Gastroesophageal sphincter (tissue), 4 donors: ENCODE measurements around the gene NAV2. TPM values are rescaled to one million over a fixed set of nuclear protein-coding genes. Genes with fewer than 3 reads are reported as not detected.

Experiments used
- ATAC-seq: fragments of 150-250 bp; one replicate; pipeline ENCODE4 v1.9.1; 2016; ENCODE audit warnings: mild to moderate bottlenecking, moderate library complexity
- H3K27ac ChIP-seq, 4 donors: fragments of 200-600 bp; sonication (generic) in 3 of 4; 1 replicate in 3 of 4; 2 replicates in 1 of 4; pipeline ENCODE4 v1.5.1; 2016 to 2019
- H3K27me3 ChIP-seq: fragments of 200-600 bp; sonication (generic); one replicate; pipeline ENCODE4 v1.5.1; 2019
- H3K36me3 ChIP-seq, 2 donors: fragments of 200-600 bp; sonication (generic); one replicate each; pipeline ENCODE4 v1.5.1; 2019; ENCODE audit warnings: control low read depth in 1 of 2
- H3K4me1 ChIP-seq, 3 donors: fragments of 200-600 bp; sonication (generic); 1 replicate in 2 of 3; 2 replicates in 1 of 3; pipeline ENCODE4 v1.5.1; 2016 to 2019; ENCODE audit warnings: control low read depth in 2 of 3
- H3K4me3 ChIP-seq, 2 donors: fragments of 200-600 bp; sonication (generic); one replicate each; pipeline ENCODE4 v1.5.1; 2019; ENCODE audit warnings: mild to moderate bottlenecking in 1 of 2, moderate library complexity in 1 of 2
- H3K9me3 ChIP-seq, 3 donors: fragments of 200-600 bp; sonication (generic); one replicate each; pipeline ENCODE4 v1.5.1; 2017 to 2019; ENCODE audit warnings: control low read depth in 2 of 3
- EP300 ChIP-seq: sonication (generic); formaldehyde crosslinking; IDR thresholded peaks from one replicate; pipeline ENCODE4 v1.6.1; 2017; ENCODE audit warnings: antibody characterized with exemption, mild to moderate bottlenecking
- POLR2A ChIP-seq, 2 donors: fragments of 450-650 bp; IDR thresholded peaks; one replicate each; pipeline ENCODE4 v1.6.1; 2017; ENCODE audit warnings: antibody characterized with exemption in 2 of 2, mild to moderate bottlenecking in 2 of 2, moderate library complexity in 1 of 2
- POLR2AphosphoS5 ChIP-seq: sonication (generic); formaldehyde crosslinking; IDR thresholded peaks from one replicate; pipeline ENCODE4 v1.6.1; 2017; ENCODE audit warnings: antibody characterized with exemption
- whole genome bisulfite sequencing, 2 donors: methylation state at CpG; one replicate each; pipeline ENCODE4 v1.1.5; 2018; ENCODE audit warnings: low coverage in 1 of 2; 5-methylcytosine and 5-hydroxymethylcytosine counted together
- total RNA-seq, 4 donors: library from RNA; depleted of rRNA; stranded (reverse); fragments of >200 nt; gene quantifications; one replicate each; pipeline ENCODE4 v1.1.0, GENCODE V29; 2016
- TF ChIP-seq, protein P1 (sequence below), 4 experiments: fragments of 200-600 bp in 2 of 4; fragments of 450-650 bp in 2 of 4; sonication (generic) in 1 of 4; IDR thresholded peaks; one replicate each; pipeline ENCODE4 v1.5.1; 2017 to 2019; ENCODE audit warnings: antibody characterized with exemption in 4 of 4, mild to moderate bottlenecking in 2 of 4, moderate library complexity in 2 of 4

The NAV2 gene
- total RNA-seq, 4 donors from 2014 or later = 19.5 to 57.1 (median 43.4) TPM

DNA sequence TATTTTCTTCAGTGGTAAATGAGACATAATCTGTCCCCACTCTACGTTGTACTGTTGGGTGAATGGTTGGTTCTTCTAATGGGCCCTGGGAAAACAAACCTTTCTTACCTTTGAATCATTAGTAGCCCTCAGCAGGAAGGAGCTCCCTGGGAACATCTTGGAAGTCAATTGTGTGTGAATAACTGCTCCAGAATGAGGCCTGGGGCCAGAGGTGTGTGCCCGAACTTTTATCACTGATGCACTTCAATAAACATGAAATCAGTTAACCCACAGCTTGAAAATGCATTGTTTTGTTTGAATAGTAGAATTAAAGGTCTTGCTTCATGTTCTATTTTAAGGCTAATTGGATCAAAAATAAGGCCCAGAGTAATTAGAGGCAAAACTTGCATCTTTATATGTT lies 67.1 kb downstream of the NAV2 start:
- no peak overlapping the region for H3K27ac ChIP-seq
- no peak for TF ChIP-seq POLR2A (IDR thresholded peaks at IDR 0.05)
- no peak for TF ChIP-seq EP300
- no peak for TF ChIP-seq POLR2AphosphoS5
- TF ChIP-seq, protein P1, sequence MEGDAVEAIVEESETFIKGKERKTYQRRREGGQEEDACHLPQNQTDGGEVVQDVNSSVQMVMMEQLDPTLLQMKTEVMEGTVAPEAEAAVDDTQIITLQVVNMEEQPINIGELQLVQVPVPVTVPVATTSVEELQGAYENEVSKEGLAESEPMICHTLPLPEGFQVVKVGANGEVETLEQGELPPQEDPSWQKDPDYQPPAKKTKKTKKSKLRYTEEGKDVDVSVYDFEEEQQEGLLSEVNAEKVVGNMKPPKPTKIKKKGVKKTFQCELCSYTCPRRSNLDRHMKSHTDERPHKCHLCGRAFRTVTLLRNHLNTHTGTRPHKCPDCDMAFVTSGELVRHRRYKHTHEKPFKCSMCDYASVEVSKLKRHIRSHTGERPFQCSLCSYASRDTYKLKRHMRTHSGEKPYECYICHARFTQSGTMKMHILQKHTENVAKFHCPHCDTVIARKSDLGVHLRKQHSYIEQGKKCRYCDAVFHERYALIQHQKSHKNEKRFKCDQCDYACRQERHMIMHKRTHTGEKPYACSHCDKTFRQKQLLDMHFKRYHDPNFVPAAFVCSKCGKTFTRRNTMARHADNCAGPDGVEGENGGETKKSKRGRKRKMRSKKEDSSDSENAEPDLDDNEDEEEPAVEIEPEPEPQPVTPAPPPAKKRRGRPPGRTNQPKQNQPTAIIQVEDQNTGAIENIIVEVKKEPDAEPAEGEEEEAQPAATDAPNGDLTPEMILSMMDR (IDR thresholded peaks at IDR 0.05) = no peak
- 70 to 100% methylated on average over 1 to 2 of the region's 2 CpGs for WGBS, 2 donors
- H3K4me3 ChIP-seq = no peak overlapping the region
- H3K36me3 ChIP-seq = no peaks in the 10 kb centered on the region
- H3K27me3 ChIP-seq = no peaks in the 10 kb centered on the region
- ATAC-seq = no peak
- H3K4me1 ChIP-seq = peaks cover 0 to 39% (median 15%) of the 10 kb centered on the region in 3 donors
- no peaks in the 10 kb centered on the region for H3K9me3 ChIP-seq

DNA sequence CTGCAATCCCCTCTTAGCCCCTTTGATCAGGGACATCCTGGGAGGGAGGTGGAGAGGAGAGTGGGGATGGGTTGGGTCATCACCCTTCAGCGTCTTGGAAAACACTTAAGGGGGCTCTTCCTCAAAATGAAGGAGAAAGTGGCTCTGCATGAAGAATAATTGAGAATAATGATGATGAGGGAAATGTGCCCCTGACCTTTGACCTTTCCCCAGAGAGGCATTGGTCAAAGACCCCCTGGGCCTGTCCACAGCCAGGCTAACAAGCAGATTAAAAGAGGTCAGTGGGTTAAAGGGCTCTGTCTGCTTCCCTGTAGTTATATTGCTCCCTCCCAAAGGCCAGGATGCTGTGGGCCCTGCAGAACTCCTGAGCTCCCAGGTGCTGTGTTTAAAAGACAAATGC lies 68.7 kb downstream of the NAV2 start:
- peaks cover 0 to 29% (median 10%) of the 10 kb centered on the region in 3 donors for H3K4me1 ChIP-seq
- TF ChIP-seq POLR2AphosphoS5 = no peak
- TF ChIP-seq, protein P1 (IDR thresholded peaks at IDR 0.05) = no peak
- TF ChIP-seq EP300 = no peak
- TF ChIP-seq POLR2A (IDR thresholded peaks at IDR 0.05) = no peak
- no peak overlapping the region for H3K27ac ChIP-seq
- H3K4me3 ChIP-seq = no peak overlapping the region
- no peaks in the 10 kb centered on the region for H3K9me3 ChIP-seq
- no peak for ATAC-seq
- WGBS, 2 donors = 100% methylated on average over 1 of the region's 1 CpG
- H3K27me3 ChIP-seq = no peaks in the 10 kb centered on the region
- H3K36me3 ChIP-seq = no peaks in the 10 kb centered on the region

DNA sequence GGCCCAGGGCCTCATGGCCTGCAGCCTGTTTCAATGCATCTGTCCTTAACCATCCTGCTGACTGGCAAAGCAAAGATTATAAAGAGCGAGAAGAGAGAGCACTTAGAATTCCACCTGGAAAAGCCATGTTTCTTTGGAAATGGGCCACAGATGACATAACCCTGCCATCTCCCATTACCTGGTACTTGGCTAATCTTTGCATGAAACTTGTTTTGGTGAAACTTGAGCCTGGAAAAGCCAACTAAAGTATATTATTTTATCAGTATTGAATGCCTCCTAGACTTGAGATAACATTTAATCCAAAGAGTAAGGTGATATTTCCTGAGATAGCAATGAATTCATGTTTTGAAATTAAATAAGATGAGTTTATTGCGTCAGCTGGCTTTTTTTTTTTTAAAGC lies 72.6 kb downstream of the NAV2 start:
- peaks cover 0 to 19% (median 0%) of the 10 kb centered on the region in 3 donors for H3K4me1 ChIP-seq
- H3K4me3 ChIP-seq = no peak overlapping the region
- H3K36me3 ChIP-seq = no peaks in the 10 kb centered on the region
- H3K9me3 ChIP-seq = no peaks in the 10 kb centered on the region
- ATAC-seq = no peak
- 86 to 89% methylated on average over 2 of the region's 2 CpGs for WGBS, 2 donors
- TF ChIP-seq EP300 = no peak
- no peak for TF ChIP-seq POLR2AphosphoS5
- TF ChIP-seq, protein P1 (IDR thresholded peaks at IDR 0.05) = no peak
- TF ChIP-seq POLR2A (IDR thresholded peaks at IDR 0.05) = no peak
- no peaks in the 10 kb centered on the region for H3K27me3 ChIP-seq
- no peak overlapping the region for H3K27ac ChIP-seq

DNA sequence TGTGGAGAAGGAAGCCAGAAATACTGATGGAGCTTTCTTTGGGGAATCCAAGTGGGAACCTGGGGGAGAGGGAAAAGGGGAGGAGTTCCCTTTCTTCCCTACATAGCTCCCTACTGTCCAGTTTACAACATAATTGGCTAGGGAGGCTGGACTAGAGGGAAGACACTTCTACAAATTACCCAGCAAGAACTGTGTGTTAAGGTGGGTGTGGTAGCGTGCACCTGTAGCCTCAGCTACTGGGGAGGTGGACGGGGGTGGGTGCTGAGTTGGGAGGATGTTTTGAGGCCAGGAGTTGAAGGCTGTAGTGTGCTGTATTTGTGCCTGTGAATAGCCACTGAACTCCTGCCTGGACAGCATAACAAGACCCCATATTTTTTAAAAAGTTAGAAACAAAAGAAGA lies 74.0 kb downstream of the NAV2 start:
- no peaks in the 10 kb centered on the region for H3K27me3 ChIP-seq
- no peak overlapping the region for H3K4me3 ChIP-seq
- H3K27ac ChIP-seq = no peak overlapping the region
- H3K36me3 ChIP-seq = peaks cover 0 to 3% of the 10 kb centered on the region in 2 donors
- no peak for ATAC-seq
- no peaks in the 10 kb centered on the region for H3K9me3 ChIP-seq
- peaks cover 0 to 33% (median 0%) of the 10 kb centered on the region in 3 donors for H3K4me1 ChIP-seq
- whole genome bisulfite sequencing, 2 donors = 94 to 100% methylated on average over 2 of the region's 2 CpGs
- TF ChIP-seq POLR2A (IDR thresholded peaks at IDR 0.05) (no peak), EP300 (no peak), POLR2AphosphoS5 (no peak)
- TF ChIP-seq, protein P1 (IDR thresholded peaks at IDR 0.05) = no peak

DNA sequence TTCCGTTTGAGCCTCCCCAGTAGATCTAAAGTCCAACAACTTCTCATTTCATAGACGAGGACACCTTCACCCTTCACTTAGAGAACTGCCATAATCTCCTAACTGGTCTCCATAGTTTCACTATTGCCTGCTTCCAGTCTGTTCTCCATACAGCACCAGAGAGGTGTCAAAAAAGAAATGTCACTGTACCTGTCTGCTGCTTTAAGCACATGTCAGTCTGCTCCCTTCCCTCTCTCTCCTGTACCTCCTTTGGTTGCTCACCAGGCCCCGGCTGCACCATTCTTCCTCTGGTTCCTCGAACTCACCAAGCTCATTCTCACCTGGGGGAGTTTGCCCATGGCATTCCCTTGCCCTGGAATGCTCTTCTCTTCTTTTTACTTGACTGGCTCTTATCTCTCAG lies 75.8 kb downstream of the NAV2 start:
- peaks cover 0 to 3% of the 10 kb centered on the region in 2 donors for H3K36me3 ChIP-seq
- no peak overlapping the region for H3K27ac ChIP-seq
- TF ChIP-seq, protein P1 (IDR thresholded peaks at IDR 0.05) = no peak
- TF ChIP-seq POLR2AphosphoS5 (no peak), EP300 (no peak), POLR2A (IDR thresholded peaks at IDR 0.05) (no peak)
- H3K4me3 ChIP-seq = no peak overlapping the region
- H3K27me3 ChIP-seq = no peaks in the 10 kb centered on the region
- no peak for ATAC-seq
- H3K4me1 ChIP-seq = peaks cover 0 to 49% (median 0%) of the 10 kb centered on the region in 3 donors
- 82 to 100% methylated on average over 2 to 4 of the region's 4 CpGs for WGBS, 2 donors
- no peaks in the 10 kb centered on the region for H3K9me3 ChIP-seq
